HG03457 (cell line): Measurements from ENCODE around the gene SEC24B.
"Not testable (repeated sequence)": the region's sequence is repeated elsewhere in the genome, so short reads cannot be mapped to it uniquely, and the experiment has no call there.

Experiments used
- ATAC-seq: cut with Tn5 transposase; IDR thresholded peaks from one replicate; pipeline ENCODE4 v1.9.1; 2021; ENCODE audit warnings: moderate number of reproducible peaks; ENCODE audit not compliant: unreplicated experiment

Gene SEC24B

DNA sequence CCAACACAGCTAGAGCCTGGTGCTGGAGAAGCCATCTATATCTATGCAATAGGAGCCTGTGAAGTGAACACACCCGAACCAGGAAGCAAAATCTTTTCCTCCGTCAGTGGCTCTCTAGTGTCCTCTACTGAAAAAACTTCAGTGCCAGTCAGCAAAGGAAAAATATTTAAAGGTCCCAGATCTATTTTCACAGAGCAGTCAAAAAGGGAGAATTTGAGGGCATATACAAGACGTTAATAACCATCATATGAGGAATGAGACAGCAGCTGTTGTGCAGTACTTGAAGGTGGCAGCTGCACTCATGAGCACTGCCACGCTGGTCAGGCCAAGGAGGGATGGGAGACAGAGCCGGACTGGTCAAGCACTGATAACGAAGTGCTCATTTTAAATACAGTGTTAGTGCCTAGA lies 140.8 kb downstream of the SEC24B start:
- no peak for ATAC-seq

DNA sequence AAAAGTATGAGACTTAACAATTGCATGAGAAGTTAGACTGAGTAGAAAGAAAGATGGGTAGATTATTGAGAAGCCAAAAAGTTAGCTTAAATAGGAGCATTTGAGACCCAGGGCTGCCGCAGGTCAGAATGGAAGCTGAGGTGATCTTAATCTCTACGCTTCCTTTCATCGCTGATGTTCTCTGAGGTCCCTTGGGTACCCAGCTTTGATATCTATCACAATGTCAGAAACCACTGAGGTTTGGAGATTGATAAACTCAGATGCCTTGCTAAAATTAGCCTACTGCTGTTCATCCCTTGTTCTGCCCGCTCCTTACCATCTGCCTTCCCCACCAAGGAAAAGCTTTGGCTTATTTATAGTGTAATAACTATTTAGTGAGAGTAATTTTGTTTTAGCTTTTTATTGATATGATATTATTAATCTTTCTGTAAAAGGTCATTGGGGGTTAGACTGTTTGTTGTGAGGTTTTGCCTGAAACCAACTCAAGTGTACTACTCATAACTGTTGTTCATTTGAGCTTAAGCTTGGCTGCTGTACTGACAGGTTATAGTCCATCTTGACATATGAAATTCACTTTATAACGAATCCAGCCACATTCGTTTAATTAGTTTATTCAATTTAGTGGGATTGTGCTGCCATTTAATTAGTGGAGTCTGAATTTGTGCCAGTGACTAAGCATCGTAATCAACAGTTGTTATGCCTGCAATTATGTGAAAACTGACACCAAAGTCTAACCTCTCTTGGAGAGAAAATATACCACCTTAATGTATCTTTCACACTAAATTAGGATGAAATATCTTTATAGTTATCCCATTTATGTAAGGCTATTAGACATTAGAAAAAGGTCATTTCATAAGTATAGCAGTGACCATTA lies 141.6 kb downstream of the SEC24B start:
- ATAC-seq = no peak

DNA sequence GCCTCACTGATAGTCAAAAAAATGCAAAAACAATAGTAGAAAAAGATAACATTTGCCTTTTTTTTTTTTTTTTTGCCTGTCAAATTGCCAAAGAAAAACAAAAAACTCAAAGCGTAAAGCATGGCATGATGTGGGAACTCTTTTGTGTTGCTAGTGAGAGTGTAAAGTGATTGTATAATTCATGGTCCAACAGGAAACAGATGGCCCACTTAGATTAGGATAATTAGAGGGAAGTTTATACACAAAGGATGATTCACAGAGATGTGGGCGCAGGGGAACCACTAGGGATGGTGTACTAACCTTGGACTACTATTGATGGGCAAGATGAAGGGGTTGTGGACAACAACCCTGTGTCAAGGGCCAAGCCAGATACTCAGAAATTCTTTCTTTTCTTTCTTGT lies 142.8 kb downstream of the SEC24B start:
- no peak for ATAC-seq

DNA sequence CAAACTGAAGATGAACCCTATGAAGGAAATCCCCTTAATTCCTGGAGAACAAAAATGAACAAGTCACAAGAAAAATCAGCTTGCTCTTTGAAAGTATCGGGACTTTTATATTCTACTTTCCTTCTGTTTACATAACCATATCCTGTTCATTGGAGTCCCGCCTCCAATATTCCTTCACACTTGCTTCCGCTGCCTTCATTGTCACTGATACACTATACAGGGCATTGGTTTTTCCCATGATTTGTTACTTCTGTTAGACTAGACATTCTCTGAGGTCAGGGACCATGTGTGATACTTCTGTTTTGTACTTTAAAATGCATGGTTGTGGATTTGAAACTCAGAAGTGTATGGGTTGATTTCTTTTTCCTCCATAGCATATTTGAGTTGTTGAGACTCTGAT lies 145.2 kb downstream of the SEC24B start:
- no peak for ATAC-seq

DNA sequence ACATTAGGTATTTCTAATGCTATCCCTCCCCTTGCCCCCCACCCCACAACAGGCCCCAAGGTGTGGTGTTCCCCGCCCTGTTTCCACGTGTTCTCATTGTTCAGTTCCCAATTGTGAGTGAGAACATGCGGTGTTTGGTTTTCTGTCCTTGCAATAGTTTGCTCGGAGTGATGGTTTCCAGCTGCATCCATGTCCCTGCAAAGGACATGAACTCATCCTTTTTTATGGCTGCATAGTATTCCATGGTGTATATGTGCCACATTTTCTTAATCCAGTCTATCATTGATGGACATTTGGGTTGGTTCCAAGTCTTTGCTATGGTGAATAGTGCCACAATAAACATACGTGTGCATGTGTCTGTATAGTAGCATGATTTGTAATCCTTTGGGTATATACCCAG lies 146.4 kb downstream of the SEC24B start:
- not testable (repeated sequence) for ATAC-seq

DNA sequence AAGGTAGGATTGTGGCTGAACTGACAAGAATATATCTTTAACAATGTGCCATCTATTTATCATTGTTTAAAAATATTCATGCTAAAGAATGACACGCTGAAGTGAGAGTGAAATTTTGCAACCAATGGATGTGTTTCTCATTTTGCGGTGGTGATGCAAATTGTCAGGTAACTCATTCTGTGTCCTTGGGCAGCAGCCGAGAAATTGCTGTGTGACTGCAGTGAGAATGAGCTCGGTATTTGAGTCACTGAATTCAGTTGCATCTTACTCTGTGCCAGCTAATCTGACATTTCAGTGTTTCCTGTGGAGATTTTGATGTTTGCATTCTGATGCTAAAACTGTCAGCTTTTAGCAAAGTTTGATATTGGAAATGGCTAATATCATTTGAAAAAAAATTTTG lies 154.6 kb downstream of the SEC24B start:
- ATAC-seq = peak; percentile 99

DNA sequence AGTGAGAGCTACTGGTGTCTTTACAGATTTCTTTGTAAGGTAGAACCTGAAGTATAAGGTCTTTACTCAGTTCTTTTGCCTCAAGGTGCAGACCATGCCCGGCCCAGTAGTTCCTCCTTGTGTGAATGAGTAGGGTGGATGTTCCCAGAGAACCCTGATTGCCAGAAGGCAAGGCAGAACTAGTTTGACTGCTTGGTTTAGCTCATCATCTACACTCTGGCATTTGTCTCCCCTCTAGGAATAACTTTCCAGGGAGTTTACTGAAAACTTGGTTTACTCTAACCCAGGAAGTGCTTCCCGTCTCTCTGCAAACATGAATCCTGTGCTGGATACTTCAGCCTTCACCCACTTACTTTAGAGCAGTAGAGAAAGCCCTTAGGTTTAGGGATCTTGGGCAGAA lies 155.5 kb downstream of the SEC24B start:
- no peak for ATAC-seq

DNA sequence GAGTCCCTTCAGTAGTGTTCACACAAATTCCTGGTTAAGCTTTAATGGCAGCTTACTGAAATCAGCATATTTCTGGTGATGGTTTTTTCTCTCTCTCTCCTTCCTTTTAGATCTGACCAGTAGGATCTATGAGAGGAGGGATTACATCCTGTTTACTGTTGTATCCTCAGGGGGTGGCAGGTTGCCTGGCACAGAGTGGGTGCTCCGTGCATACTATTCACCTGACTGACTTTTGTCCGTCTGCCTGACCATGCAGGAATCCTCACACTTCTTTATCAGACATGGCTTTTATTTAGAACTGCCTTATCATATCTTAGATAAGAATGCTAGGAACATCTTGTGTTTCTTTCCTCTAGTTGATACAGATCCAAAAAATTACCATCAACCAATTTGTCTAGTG lies 156.0 kb downstream of the SEC24B start:
- ATAC-seq = no peak
